Osteoblast (primary cell): ENCODE results near the gene AREL1. TPM values are rescaled to one million over a fixed set of nuclear protein-coding genes. Genes with fewer than 3 reads are reported as not detected.

ENCODE experiments used
- DNase-seq: peaks from one replicate; pipeline ENCODE4 v3.0.0; 2011; ENCODE audit warnings: low spot score, mixed read lengths; ENCODE audit not compliant: insufficient read length; ENCODE audit errors: missing footprints
- H2AFZ ChIP-seq: 2 replicates; pipeline ENCODE4 v1.6.0; 2011; ENCODE audit warnings: mild to moderate bottlenecking, low read length
- H3K27ac ChIP-seq: 2 replicates; pipeline ENCODE4 v1.5.1; 2011; ENCODE audit warnings: mild to moderate bottlenecking, low read depth, low read length, moderate library complexity
- H3K27me3 ChIP-seq: 2 replicates; pipeline ENCODE4 v1.6.0; 2012; ENCODE audit warnings: mild to moderate bottlenecking, control low read depth, inconsistent platforms, low read length, moderate library complexity; ENCODE audit not compliant: insufficient read depth
- H3K36me3 ChIP-seq: 2 replicates; pipeline ENCODE4 v1.5.1; 2011; ENCODE audit warnings: mild to moderate bottlenecking, low read length, control low read depth, moderate library complexity; ENCODE audit not compliant: insufficient read depth
- H3K4me1 ChIP-seq: 2 replicates; pipeline ENCODE4 v1.5.1; 2011; ENCODE audit warnings: mild to moderate bottlenecking, low read length, control low read depth, moderate library complexity; ENCODE audit not compliant: insufficient read depth
- H3K4me2 ChIP-seq: 2 replicates; pipeline ENCODE4 v1.6.0; 2011; ENCODE audit warnings: mild to moderate bottlenecking, low read length; ENCODE audit not compliant: insufficient read depth
- H3K4me3 ChIP-seq: fragments of 200-600 bp; sonication (generic); 3 replicates; pipeline ENCODE4 v1.5.1; 2012; ENCODE audit warnings: mild to moderate bottlenecking, low read length, inconsistent platforms; ENCODE audit not compliant: insufficient read depth
- H3K79me2 ChIP-seq: 2 replicates; pipeline ENCODE4 v1.6.0; 2012; ENCODE audit warnings: mild to moderate bottlenecking, low read length, control low read depth, inconsistent platforms; ENCODE audit not compliant: insufficient read depth
- H3K9me3 ChIP-seq: 2 replicates; pipeline ENCODE4 v1.5.1; 2011; ENCODE audit warnings: low read depth, low read length, control low read depth
- H4K20me1 ChIP-seq: 2 replicates; pipeline ENCODE4 v1.6.0; 2012; ENCODE audit warnings: mild to moderate bottlenecking, low read length, control low read depth; ENCODE audit not compliant: insufficient read depth
- CTCF ChIP-seq: IDR thresholded peaks from 2 replicates; pipeline ENCODE4 v1.5.1; 2011; ENCODE audit warnings: mild to moderate bottlenecking, low read depth, low read length, moderate library complexity; ENCODE audit errors: extremely low read depth
- total RNA-seq: library from RNA; depleted of rRNA; stranded (reverse); fragments of >200 nt; gene quantifications from 2 replicates; pipeline ENCODE4 v1.2.3, GENCODE V29; 2012

Gene AREL1
- total RNA-seq, 1 donor = 27.9 TPM

- Histone ChIP-seq H3K36me3 (no peaks in the 10 kb centered on the region), H3K4me2 (no peak overlapping the region), H4K20me1 (no peaks in the 10 kb centered on the region), H3K4me1 (peaks cover 26% of the 10 kb centered on the region), H2AFZ (no peak overlapping the region), H3K9me3 (no peaks in the 10 kb centered on the region), H3K4me3 (no peak overlapping the region), H3K27me3 (no peaks in the 10 kb centered on the region), H3K79me2 (no peaks in the 10 kb centered on the region), H3K27ac (no peak overlapping the region)
- no peak for DNase-seq
- TF ChIP-seq CTCF = no peak
Observed at GRCh38 chr14:74649167-74649566, 63.7 kb downstream of the AREL1 start.

- Histone ChIP-seq H4K20me1 (no peaks in the 10 kb centered on the region), H3K4me1 (peaks cover 26% of the 10 kb centered on the region), H2AFZ (no peak overlapping the region), H3K36me3 (no peaks in the 10 kb centered on the region), H3K27ac (no peak overlapping the region), H3K9me3 (no peaks in the 10 kb centered on the region), H3K4me2 (no peak overlapping the region), H3K79me2 (no peaks in the 10 kb centered on the region), H3K4me3 (no peak overlapping the region), H3K27me3 (no peaks in the 10 kb centered on the region)
- TF ChIP-seq CTCF = no peak
- DNase-seq = no peak
Observed at GRCh38 chr14:74648601-74649000, 64.3 kb downstream of the AREL1 start.

GRCh38 chr14:74647678-74648461, 65.0 kb downstream of the AREL1 start:
- Histone ChIP-seq H3K79me2 (no peaks in the 10 kb centered on the region), H3K4me1 (peaks cover 26% of the 10 kb centered on the region), H3K27ac (no peak overlapping the region), H3K4me2 (no peak overlapping the region), H3K4me3 (no peak overlapping the region), H3K36me3 (no peaks in the 10 kb centered on the region), H3K9me3 (no peaks in the 10 kb centered on the region), H3K27me3 (no peaks in the 10 kb centered on the region), H2AFZ (no peak overlapping the region), H4K20me1 (no peaks in the 10 kb centered on the region)
- no peak for TF ChIP-seq CTCF
- no peak for DNase-seq

- Histone ChIP-seq H2AFZ (no peak overlapping the region), H3K4me3 (no peak overlapping the region), H4K20me1 (no peaks in the 10 kb centered on the region), H3K27me3 (no peaks in the 10 kb centered on the region), H3K36me3 (no peaks in the 10 kb centered on the region), H3K4me1 (peaks cover 23% of the 10 kb centered on the region), H3K4me2 (no peak overlapping the region), H3K9me3 (no peaks in the 10 kb centered on the region), H3K27ac (no peak overlapping the region), H3K79me2 (no peaks in the 10 kb centered on the region)
- DNase-seq = no peak
- TF ChIP-seq CTCF = no peak
Observed at GRCh38 chr14:74647061-74647677, 65.7 kb downstream of the AREL1 start.
